Endothelial cell of umbilical vein (primary cell): Measurements from ENCODE around the gene U2AF2.

ENCODE experiments used
- EZH2 ChIP-seq: IDR thresholded peaks from 2 replicates; pipeline ENCODE4 v1.6.1; 2012; ENCODE audit warnings: borderline replicate concordance, low read depth, mild to moderate bottlenecking, moderate library complexity, low read length, inconsistent platforms; ENCODE audit not compliant: severe bottlenecking
- FOS ChIP-seq: IDR thresholded peaks from 2 replicates; pipeline ENCODE4 v1.6.1; 2011; ENCODE audit warnings: mild to moderate bottlenecking, low read length, moderate library complexity, borderline replicate concordance; ENCODE audit not compliant: insufficient read depth
- GATA2 ChIP-seq: IDR thresholded peaks from 2 replicates; pipeline ENCODE4 v1.7.0; 2011; ENCODE audit warnings: low read depth, mild to moderate bottlenecking, moderate library complexity, mixed read lengths, low read length; ENCODE audit not compliant: insufficient read length, insufficient read depth
- JUN ChIP-seq: IDR thresholded peaks from 2 replicates; pipeline ENCODE4 v1.6.1; 2011; ENCODE audit warnings: borderline replicate concordance, low read depth; ENCODE audit not compliant: insufficient read length, insufficient read depth
- MYC ChIP-seq: IDR thresholded peaks from one replicate; pipeline ENCODE4 v1.6.1; 2011; ENCODE audit warnings: mild to moderate bottlenecking, low read depth, low read length
- POLR2A ChIP-seq: IDR thresholded peaks from 2 replicates; pipeline ENCODE4 v1.6.1; 2012; ENCODE audit warnings: low read depth, mild to moderate bottlenecking, control low read depth, low read length
- POLR2AphosphoS5 ChIP-seq: IDR thresholded peaks from 2 replicates; pipeline ENCODE4 v1.6.1; 2012; ENCODE audit warnings: low read depth, mild to moderate bottlenecking, control low read depth, low read length, moderate library complexity; ENCODE audit not compliant: insufficient read depth
- TF ChIP-seq, protein P1 (sequence below), 2 donors: IDR thresholded peaks; 1 replicate in 1 of 2; 2 replicates in 1 of 2; pipeline ENCODE4 v1.5.1; 2011; ENCODE audit warnings: low read length in 2 of 2, mild to moderate bottlenecking in 2 of 2, moderate library complexity in 2 of 2, control low read depth in 1 of 2, inconsistent platforms in 1 of 2, low read depth in 1 of 2; ENCODE audit not compliant: insufficient read depth in 1 of 2; ENCODE audit errors: extremely low read depth in 1 of 2
- TF ChIP-seq, protein P2 (sequence below): IDR thresholded peaks from 2 replicates; pipeline ENCODE4 v1.6.1; 2011; ENCODE audit not compliant: insufficient read depth, insufficient read length

DNA sequence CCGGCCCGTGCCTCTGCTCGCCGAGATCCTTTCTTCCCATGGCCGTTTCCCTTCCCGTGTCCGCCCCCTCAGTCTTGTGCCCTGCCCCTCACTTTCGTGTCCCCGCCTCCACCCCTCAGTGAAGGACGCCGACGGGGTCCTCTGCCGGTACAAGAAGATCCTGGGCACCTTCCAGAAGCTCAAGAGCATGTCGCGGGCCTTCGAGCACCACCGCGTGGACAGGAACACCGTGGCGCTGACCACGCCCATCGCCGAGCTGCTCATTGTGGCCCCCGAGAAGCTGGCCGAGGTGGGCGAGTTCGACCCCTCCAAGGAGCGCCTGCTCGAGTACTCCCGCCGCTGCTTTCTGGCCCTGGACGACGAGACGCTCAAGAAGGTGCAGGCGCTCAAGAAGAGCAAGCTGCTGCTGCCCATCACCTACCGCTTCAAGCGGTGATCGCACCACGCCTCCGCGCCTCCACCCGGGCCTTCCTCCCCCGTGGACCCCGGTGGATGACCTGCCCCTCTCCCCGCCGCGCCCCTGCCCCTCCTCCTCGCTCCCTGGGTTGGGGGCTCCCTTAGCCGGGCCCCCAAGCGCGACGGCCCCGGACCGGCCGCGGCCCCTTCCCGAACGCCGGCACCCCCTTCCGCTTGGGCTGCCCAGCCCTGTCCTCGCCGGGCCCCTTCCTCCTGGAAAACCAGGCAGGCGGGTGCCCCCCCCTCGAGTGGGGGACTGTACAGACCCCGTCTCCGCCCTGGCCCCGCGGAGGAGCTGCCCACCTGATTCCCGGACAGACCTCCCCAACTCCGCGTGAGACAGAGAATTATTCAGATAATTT lies 2.3 kb upstream of the U2AF2 start:
- no peak for TF ChIP-seq POLR2A
- TF ChIP-seq, protein P1, sequence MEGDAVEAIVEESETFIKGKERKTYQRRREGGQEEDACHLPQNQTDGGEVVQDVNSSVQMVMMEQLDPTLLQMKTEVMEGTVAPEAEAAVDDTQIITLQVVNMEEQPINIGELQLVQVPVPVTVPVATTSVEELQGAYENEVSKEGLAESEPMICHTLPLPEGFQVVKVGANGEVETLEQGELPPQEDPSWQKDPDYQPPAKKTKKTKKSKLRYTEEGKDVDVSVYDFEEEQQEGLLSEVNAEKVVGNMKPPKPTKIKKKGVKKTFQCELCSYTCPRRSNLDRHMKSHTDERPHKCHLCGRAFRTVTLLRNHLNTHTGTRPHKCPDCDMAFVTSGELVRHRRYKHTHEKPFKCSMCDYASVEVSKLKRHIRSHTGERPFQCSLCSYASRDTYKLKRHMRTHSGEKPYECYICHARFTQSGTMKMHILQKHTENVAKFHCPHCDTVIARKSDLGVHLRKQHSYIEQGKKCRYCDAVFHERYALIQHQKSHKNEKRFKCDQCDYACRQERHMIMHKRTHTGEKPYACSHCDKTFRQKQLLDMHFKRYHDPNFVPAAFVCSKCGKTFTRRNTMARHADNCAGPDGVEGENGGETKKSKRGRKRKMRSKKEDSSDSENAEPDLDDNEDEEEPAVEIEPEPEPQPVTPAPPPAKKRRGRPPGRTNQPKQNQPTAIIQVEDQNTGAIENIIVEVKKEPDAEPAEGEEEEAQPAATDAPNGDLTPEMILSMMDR (IDR thresholded peaks at IDR 0.05; ENCODE audit: extremely low read depth in 1 of 2, insufficient read depth in 1 of 2, low read depth in 1 of 2, low read length in 2 of 2), result no peak
- no peak for TF ChIP-seq MYC
- no peak for TF ChIP-seq POLR2AphosphoS5
- TF ChIP-seq GATA2, result no peak
- no peak for TF ChIP-seq EZH2
- no peak for TF ChIP-seq JUN
- TF ChIP-seq, protein P2, sequence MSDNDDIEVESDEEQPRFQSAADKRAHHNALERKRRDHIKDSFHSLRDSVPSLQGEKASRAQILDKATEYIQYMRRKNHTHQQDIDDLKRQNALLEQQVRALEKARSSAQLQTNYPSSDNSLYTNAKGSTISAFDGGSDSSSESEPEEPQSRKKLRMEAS, result no peak
- TF ChIP-seq FOS, result no peak
